DND-41 (cell line): ENCODE data around the gene PACSIN1.

Experiments
- EZH2 ChIP-seq: IDR thresholded peaks from 3 replicates; pipeline ENCODE4 v1.6.1; 2012; ENCODE audit warnings: borderline replicate concordance, low read depth, mild to moderate bottlenecking, moderate library complexity, low read length, inconsistent platforms; ENCODE audit not compliant: severe bottlenecking
- TF ChIP-seq, protein P1 (sequence below): IDR thresholded peaks from 2 replicates; pipeline ENCODE4 v1.5.1; 2012; ENCODE audit warnings: borderline replicate concordance, low read length, moderate library complexity, mild to moderate bottlenecking; ENCODE audit not compliant: poor library complexity, severe bottlenecking; ENCODE audit errors: extremely low read depth

DNA sequence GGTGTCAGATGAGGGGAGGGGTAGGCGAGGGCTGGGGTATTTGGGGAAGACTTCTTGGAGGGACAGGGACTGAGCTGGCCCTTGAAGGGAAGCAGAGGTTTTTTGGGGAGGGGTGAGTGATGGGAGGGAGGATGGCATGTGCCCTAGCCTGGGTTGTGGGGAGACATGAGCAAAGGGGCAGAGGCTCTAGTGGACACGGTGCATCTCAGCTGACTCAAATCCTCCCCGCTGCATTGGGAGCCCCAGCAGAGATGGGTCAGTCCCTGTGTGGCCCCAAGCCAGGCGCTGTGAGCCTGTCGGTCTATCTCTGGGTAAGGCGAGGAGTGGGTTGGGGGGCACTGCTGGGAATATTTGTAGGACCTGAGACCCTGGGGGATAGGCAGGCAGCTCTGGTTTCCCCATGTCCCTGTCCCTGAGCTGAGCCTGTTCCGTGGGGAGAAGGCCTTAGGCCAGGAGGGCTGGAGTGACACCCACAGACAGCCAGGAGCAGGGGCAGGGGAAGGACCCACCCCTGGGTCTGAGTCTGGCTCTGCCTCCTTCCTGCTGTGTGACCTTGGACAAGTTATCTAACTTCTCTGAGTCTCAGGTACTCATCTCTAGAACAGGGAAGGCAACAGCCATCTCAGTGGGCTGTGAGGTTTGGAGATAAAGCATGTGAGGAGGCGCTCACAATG, 54.2 kb downstream of the PACSIN1 start:
- TF ChIP-seq, protein P1, sequence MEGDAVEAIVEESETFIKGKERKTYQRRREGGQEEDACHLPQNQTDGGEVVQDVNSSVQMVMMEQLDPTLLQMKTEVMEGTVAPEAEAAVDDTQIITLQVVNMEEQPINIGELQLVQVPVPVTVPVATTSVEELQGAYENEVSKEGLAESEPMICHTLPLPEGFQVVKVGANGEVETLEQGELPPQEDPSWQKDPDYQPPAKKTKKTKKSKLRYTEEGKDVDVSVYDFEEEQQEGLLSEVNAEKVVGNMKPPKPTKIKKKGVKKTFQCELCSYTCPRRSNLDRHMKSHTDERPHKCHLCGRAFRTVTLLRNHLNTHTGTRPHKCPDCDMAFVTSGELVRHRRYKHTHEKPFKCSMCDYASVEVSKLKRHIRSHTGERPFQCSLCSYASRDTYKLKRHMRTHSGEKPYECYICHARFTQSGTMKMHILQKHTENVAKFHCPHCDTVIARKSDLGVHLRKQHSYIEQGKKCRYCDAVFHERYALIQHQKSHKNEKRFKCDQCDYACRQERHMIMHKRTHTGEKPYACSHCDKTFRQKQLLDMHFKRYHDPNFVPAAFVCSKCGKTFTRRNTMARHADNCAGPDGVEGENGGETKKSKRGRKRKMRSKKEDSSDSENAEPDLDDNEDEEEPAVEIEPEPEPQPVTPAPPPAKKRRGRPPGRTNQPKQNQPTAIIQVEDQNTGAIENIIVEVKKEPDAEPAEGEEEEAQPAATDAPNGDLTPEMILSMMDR = no peak
- no peak for TF ChIP-seq EZH2
